C1 segment of cervical spinal cord (tissue), 14 donors: ENCODE results near the gene CAMTA1.
"Not testable (repeated sequence)": the region's sequence is repeated elsewhere in the genome, so short reads cannot be mapped to it uniquely, and the experiment has no call there.

ENCODE experiments used
- DNase-seq, 14 donors: peaks; one replicate each; lab custom pipeline; 2025; lab: John Stamatoyannopoulos, UW

The CAMTA1 gene

DNA sequence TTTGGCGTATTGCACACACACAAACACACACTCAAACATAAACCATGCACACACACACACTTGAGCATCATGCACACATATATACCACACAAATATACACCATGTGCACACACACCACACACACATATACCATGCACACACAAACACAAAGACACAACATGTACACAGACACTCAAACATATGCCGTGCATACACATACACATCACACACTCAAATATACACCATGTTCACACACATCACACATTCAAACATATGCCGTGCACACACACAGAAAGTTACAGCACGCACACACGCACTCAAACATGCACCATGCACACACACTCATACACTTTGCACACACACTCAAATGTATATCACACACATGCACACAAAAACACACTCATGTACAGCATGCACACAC is 361.5 kb downstream of the CAMTA1 start:
- no peak for DNase-seq

DNA sequence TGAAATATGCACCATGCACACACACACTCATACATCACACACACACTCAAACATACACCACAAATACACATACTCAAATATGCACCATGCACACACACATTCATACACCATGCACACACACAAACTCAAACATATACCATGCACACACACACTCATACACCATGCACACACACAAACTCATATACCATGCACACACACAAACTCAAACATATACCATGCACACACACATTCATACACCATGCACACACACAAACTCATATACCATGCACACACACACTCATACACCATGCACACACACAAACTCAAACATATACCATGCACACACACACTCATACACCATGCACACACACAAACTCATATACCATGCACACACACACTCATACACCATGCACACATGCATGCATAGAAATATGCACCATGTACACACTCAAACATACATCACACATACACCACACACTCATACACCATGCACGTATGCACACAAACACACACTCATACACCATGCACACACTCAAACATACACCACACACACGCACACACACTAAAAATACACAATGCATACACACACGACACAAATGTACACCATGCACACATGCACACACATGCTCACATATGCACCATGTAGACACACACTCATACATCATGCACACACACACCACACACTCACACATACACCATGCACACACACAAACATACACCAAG is 362.5 kb downstream of the CAMTA1 start:
- not testable (repeated sequence) for DNase-seq

DNA sequence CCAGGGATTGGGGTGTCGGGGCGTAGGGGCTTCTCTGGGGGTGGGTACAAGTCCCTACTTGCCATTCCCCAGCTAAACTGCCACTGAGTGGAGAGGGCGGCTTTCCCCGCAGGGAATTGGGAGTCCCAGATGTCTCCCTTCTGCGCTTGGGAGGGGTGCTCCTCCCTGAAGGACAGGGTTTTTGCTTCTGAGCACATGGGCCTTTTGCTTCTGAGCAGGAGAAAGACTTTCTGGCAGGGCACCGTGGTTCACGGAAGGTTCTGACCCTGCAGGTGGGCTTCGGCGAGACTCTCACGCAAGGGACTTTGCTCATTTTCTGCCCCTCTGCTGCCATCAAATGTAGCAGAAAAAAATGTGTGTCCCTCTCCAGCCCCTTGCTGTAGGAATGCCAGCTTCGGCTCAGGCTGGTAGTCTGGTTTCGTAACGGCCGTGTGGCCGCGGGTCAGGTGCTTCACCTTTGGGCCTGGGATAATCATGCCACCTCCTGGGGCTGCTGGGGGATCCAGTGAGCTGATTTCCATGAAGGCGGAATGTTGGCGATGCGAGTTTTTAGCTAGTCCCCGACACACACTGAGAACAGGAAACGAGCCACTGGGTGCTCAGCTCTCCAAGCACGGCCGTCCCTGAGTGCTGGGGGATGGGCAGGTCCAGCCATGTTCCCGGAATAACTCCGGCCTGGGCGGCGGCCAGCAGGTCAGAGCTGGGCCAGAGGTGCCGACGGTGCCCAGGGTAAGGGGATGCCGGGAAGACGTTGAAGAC is 364.0 kb downstream of the CAMTA1 start:
- DNase-seq = peak in 5 of 14 donors; percentile 4 to 65 (median 12)

- no peak for DNase-seq
Observed at GRCh38 chr1:7150724-7151280, 365.5 kb downstream of the CAMTA1 start.

GRCh38 chr1:7151978-7152377 is 366.7 kb downstream of the CAMTA1 start:
- no peak for DNase-seq

DNA sequence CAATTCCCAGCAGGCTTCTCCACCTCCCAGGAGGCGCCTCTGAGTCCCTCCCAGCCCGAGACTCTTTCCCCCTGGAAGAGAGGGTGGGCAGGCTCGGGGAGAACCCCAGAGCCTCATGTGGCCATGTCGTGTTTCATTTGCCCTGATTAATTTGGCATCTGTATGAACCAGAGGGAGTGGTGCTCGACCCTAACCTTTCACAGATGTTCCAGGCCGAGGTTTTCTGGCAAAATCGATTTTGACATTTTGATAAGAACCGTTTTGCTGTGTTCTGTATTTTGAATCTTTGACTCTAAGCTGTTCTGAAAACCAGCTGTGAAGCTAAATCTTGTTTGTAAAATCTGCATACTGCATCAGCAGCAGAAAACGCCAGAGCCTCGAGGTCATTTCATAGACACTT is 367.4 kb downstream of the CAMTA1 start:
- DNase-seq = no peak

GRCh38 chr1:7153464-7153863 is 368.2 kb downstream of the CAMTA1 start:
- no peak for DNase-seq

GRCh38 chr1:7159116-7159781 is 374.0 kb downstream of the CAMTA1 start:
- no peak for DNase-seq

DNA sequence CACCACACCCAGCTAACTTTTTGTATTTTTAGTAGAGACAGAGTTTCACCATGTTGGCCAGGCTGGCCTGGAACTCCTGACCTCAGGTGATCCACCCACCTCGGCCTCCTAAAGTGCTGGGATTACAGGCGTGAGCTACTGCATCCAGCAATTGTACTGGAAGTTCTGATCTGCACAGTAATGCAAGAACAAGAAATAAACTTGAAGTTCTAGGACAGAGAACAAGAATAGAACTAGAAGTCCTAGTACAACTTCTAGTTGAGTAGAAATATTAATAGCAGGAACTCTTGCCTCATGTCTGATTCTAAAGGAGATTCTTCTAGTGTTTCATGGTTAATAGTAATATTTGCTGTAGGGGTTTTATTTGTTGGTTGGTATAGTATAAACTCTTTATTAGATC is 383.3 kb downstream of the CAMTA1 start:
- DNase-seq = not testable (repeated sequence)

DNA sequence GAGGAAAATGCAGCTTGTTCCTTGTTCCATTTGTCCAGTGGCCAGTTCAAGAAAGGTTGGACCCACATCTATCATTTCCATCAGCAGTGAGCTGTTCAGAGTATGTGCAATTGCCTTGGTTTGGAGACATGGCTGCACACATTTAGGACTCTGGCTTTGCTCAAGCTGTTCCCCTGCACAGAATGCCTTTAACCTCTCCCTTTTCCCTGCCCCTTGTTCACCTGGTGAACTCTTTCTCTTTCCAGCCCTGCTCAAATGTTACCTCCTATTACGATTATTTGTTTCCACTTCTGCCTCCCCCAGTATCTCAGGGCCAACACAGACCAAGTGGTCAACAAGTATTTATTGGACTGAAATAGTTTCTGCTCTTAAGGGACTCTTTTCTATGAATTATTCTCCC is 385.9 kb downstream of the CAMTA1 start:
- DNase-seq = no peak

DNA sequence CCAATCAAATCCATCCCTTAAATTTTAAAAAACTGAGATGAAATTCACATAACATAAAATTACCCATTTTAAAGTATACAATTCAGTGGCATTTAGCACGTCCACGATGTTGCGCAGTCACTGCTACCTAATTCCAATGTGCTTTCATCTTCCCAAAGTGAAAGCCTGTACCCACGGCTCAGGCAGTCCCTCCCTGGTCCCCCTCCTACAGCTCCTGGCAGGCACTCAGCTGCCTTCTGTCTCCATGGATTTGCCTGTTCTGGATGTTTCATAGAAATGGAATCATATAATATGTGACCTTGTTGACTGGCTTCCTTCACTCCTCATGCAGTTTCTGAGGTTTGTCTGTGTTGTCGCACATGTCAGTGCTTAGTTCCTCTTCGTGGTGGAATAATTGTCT is 386.3 kb downstream of the CAMTA1 start:
- DNase-seq = no peak

DNA sequence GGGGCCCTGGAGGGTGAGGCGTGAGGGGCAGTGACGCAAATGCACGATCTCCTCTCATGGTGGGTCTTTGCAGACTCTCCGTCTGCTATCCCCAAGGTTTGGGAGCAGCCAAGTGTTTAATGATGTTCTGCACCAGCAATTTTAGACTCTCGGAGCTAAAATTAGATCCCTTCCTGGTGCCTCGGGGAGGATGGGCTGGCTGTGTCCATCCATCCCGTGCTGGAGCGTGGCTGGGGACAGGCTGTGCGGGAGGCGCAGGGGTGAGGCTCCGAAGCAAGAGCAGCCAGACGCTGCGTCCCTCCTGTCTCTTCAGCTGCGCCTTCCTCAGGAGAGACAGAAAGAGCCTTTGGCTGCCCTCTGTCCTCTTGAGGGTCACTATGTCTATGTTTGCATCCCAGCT is 387.6 kb downstream of the CAMTA1 start:
- DNase-seq = peak in 1 of 14 donors; percentile 60

GRCh38 chr1:7174561-7174960 is 389.3 kb downstream of the CAMTA1 start:
- no peak for DNase-seq

- no peak for DNase-seq
Observed at GRCh38 chr1:7174980-7175906, 390.0 kb downstream of the CAMTA1 start.

DNA sequence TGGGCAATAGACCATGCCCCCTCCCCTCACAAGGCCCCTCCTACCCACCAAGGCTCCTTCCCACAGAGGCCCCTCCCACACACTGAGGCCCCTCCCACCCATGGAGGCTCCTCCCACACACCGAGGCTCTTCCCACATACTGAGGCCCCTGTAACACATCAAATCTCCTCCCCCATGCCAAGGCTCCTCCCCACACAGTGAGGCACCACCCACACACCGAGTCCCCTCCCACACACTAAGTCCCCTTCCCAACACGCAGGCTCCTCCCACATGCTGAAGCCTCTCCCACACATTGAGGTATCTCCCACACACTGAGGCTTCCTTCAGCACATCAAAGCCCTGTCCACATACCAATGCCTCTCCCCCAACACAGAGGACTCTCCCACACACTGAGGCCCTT is 391.8 kb downstream of the CAMTA1 start:
- no peak for DNase-seq

DNA sequence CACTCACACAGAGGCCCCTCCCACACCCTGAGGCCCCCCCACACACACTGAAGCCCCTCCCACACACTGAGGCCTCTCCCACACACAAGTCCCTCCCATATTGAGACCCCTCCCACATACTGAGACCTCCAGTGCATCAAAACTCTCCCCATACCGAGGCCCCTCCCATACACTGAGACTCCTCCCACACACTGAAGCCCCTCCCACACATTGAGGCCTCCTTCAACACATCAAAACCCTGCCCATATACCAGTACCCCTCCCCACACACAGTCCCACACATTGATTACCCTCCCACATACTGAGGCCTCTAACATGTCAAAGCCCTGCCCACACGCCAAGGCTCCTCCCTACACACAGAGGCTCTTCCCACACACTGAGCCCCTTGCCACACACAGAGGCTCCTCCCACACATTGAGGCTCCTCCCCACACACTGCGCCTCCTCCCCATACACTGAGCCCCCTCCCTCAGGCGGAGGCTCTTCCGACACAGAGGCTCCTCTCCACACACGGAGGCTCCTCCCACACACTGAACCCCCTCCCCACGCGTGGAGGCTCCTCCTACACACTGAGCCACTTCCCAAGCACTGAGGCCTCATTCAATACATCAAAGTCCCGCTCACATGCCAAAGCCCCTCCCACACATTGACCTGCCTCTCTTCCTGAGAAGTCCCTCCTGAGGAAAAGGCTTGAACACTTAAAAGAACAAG is 392.3 kb downstream of the CAMTA1 start:
- DNase-seq = no peak

DNA sequence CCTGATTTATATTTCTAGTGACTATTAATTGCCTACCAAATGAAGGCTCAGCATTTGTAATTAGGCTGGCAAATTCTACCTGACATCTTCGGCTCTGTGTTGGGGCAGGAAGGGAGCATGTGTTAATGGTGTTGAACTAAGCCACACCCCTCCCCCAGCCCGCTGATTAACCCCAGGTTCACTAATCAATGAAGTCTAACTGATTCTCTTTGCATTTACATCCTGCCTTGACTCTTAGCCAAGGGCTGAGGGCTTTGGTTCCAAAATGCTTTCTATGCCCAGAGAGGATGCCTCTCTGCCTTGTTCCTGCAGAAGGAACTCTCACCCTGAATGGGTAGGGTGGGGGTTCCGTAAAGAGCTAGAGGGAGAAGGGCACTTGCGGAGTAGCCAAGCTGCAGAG is 393.1 kb downstream of the CAMTA1 start:
- DNase-seq = no peak

GRCh38 chr1:7178741-7179140 is 393.5 kb downstream of the CAMTA1 start:
- no peak for DNase-seq

- DNase-seq = no peak
Observed at GRCh38 chr1:7185721-7186120, 400.5 kb downstream of the CAMTA1 start.

GRCh38 chr1:7186382-7187111 is 401.3 kb downstream of the CAMTA1 start:
- no peak for DNase-seq
